Measurements from ENCODE around the gene PPDPF. TPM values are rescaled to one million over a fixed set of nuclear protein-coding genes. Genes with fewer than 3 reads are reported as not detected.

PPDPF gene
- total and polyA plus RNA-seq, 2 of the 8 experiments (the other 6 are each of a cell fraction or from before 2014, with no cell fraction given): 30.5 to 138 TPM

GRCh38 chr20:63522981-63523611 is 2.5 kb downstream of the PPDPF start:
- peaks cover 7% of the 10 kb centered on the region; the same call in 1 of the 2 replicates for H3K79me1 ChIP-seq (ENCODE audit: low read depth, low read length)
- H4K5ac ChIP-seq (ENCODE audit: insufficient read length, low read depth, low read length): no peak overlapping the region
- H2AK5ac ChIP-seq (ENCODE audit: low read depth, low read length): no peak overlapping the region
- no peak overlapping the region for H2AFZ ChIP-seq (ENCODE audit: low read length)
- H2BK12ac ChIP-seq (ENCODE audit: low read depth, low read length): no peak overlapping the region
- H2BK20ac ChIP-seq (ENCODE audit: low read length): no peak overlapping the region
- H4K91ac ChIP-seq (replicated peaks; ENCODE audit: insufficient read length, low read length): no peak overlapping the region
- WGBS, 2 experiments (ENCODE audit: extremely low coverage in 1 of 2, insufficient coverage in 1 of 2, insufficient read length in 1 of 2, insufficient replicate concordance in 2 of 2, low coverage in 1 of 2, low lambda C conversion rate in 2 of 2, missing lambda C conversion rate in 1 of 2): 91% methylated on average over 11 of the region's 11 CpGs; no CpG with 5 or more reads in 1 of the 2 experiments
- H3K14ac ChIP-seq (ENCODE audit: insufficient read length): no peak overlapping the region
- H3K79me2 ChIP-seq (ENCODE audit: control insufficient read depth in 1 of 2, insufficient read depth in 2 of 2, low read length in 2 of 2): peaks cover 0 to 4% of the 10 kb centered on the region in 2 experiments; a peak in 1 of 4 replicates
- H4K8ac ChIP-seq (ENCODE audit: extremely low read depth, insufficient read depth, low read length): no peak overlapping the region
- no peak overlapping the region for H3K27ac ChIP-seq (ENCODE audit: low read depth, low read length)
- H3K36me3 ChIP-seq (ENCODE audit: control insufficient read depth in 2 of 4, insufficient read depth in 4 of 4, low read length in 3 of 4): peaks cover 0 to 14% (median 0%) of the 10 kb centered on the region in 4 experiments; a peak in 2 of 8 replicates
- no peak overlapping the region for H3K4me2 ChIP-seq (ENCODE audit: insufficient read depth in 1 of 2, low read depth in 2 of 2, low read length in 2 of 2)
- no peak overlapping the region for H3K4me3 ChIP-seq (ENCODE audit: extremely low read depth in 1 of 4, insufficient read depth in 2 of 4, low read depth in 3 of 4, low read length in 4 of 4)
- ChIA-PET CTCF (ENCODE audit: partially characterized antibody) (interaction anchor here (0.9 to 4.2 kb wide), 7 partner anchors 9 to 457 kb away, joined by 3 to 28 read pairs (median 4); partner anchors contain the start of genes PRPF6 and PTK6), POLR2A (ENCODE audit: partially characterized antibody) (interaction anchor here (0.8 to 4.6 kb wide), 11 partner anchors 9 to 342 kb away, joined by 3 to 59 read pairs (median 5); partner anchors contain the start of genes GMEB2, PTK6 and TPD52L2)
- H3K56ac ChIP-seq (replicated peaks; ENCODE audit: insufficient read length, low read depth, low read length): no peak overlapping the region
- peaks cover 0 to 21% (median 10%) of the 10 kb centered on the region in 4 experiments; a peak in 5 of 7 replicates for H3K4me1 ChIP-seq (replicated peaks in 1 of 4; ENCODE audit: control insufficient read depth in 3 of 4, insufficient read depth in 4 of 4, low read length in 3 of 4)
- no peak overlapping the region for H3K4ac ChIP-seq (replicated peaks; ENCODE audit: insufficient read length, low read depth, low read length)
- no peak overlapping the region for H2BK5ac ChIP-seq (ENCODE audit: low read depth, low read length)
- no peak overlapping the region for H3K18ac ChIP-seq (ENCODE audit: extremely low read depth, low read length)
- H4K20me1 ChIP-seq (replicated peaks in 1 of 2; ENCODE audit: control insufficient read depth in 1 of 2, insufficient read depth in 2 of 2, low read length in 2 of 2): peaks cover 3 to 18% of the 10 kb centered on the region in 2 experiments
- H3K9ac ChIP-seq (replicated peaks in 1 of 4; ENCODE audit: extremely low read depth in 1 of 4, low read depth in 3 of 4, low read length in 3 of 4): no peak overlapping the region; a peak in 1 of 7 replicates
- H3K23me2 ChIP-seq (ENCODE audit: low read depth, low read length): peaks cover 17% of the 10 kb centered on the region; the same call in 1 of the 2 replicates
- DNase-seq (ENCODE audit: low read depth in 1 of 2, low spot score in 2 of 2): no peak
- peaks cover 0 to 6% (median 0%) of the 10 kb centered on the region in 4 experiments; a peak in 2 of 7 replicates for H3K27me3 ChIP-seq (replicated peaks in 1 of 4; ENCODE audit: control insufficient read depth in 3 of 4, extremely low read depth in 1 of 4, insufficient read depth in 3 of 4, low read length in 3 of 4)
- H3K23ac ChIP-seq (ENCODE audit: insufficient read length): no peak overlapping the region
- no peak for TF ChIP-seq SIX5 (IDR thresholded peaks at IDR 0.05; ENCODE audit: low read depth, low read length)
- TF ChIP-seq POLR2A (IDR thresholded peaks at IDR 0.05; ENCODE audit: control extremely low read depth in 1 of 2, low read depth in 2 of 2, low read length in 2 of 2): peak; percentile 15 to 40; a peak in 2 of 3 replicates
- peak; percentile 57 for TF ChIP-seq POLR2AphosphoS5 (IDR thresholded peaks at IDR 0.05; ENCODE audit: low read depth, low read length)
- H2BK15ac ChIP-seq (ENCODE audit: low read length): no peak overlapping the region
- no peak for FAIRE-seq
- H3K9me3 ChIP-seq (ENCODE audit: insufficient read depth in 2 of 2, low read depth in 1 of 2, low read length in 1 of 2): no peaks in the 10 kb centered on the region
- no peak overlapping the region for H2BK120ac ChIP-seq (replicated peaks; ENCODE audit: low read depth, low read length)

Data from H1 (cell line).